Measurements from ENCODE around the gene RAD51B. TPM values are rescaled to one million over a fixed set of nuclear protein-coding genes. Genes with fewer than 3 reads are reported as not detected.

RAD51B gene
- total and polyA plus RNA-seq, 2 of the 13 experiments (the other 11 are each of a cell fraction or from before 2014, with no cell fraction given), result 7.0 to 9.5 TPM

DNA sequence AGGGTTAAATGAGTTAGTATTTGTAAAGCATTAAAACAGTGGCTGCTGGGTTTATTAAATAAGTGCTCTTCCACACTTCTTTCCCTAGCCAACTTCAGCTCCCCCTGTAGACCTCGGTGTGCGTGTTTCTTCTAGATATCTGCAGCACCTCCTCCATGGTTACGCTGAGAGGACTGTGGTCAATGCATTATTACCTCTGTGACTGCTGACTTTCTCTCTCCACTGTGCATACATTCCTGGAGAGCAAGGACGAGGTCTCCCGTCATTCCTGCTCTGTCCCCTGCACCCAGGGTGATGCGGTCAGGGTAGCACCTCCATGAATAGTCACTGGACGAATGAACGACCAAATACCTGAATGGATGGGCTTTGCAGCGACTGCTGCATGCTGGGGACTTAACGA lies 928.7 kb downstream of the RAD51B start:
- DNase-seq (ENCODE audit: low spot score) (no peak), FAIRE-seq (no peak), ATAC-seq (peak; percentile 56)
- Histone ChIP-seq H3K4me1 (ENCODE audit: insufficient read depth, low read length) (peaks cover 55% of the 10 kb centered on the region), H3K36me3 (replicated peaks in 1 of 2; ENCODE audit: control insufficient read depth in 1 of 2, insufficient read depth in 2 of 2, low read length in 2 of 2) (no peaks in the 10 kb centered on the region), H3K9me3 (ENCODE audit: low read length) (no peaks in the 10 kb centered on the region), H3K27ac (ENCODE audit: extremely low read length, insufficient read depth, low read length) (no peak overlapping the region), H3K9ac (ENCODE audit: insufficient read depth, low read depth, low read length) (no peak overlapping the region), H3K4me2 (ENCODE audit: low read depth, low read length) (no peak overlapping the region), H2AFZ (ENCODE audit: low read length) (no peak overlapping the region), H3K27me3 (ENCODE audit: control insufficient read depth in 1 of 2, insufficient read depth in 2 of 2, low read length in 2 of 2) (no peaks in the 10 kb centered on the region), H3K4me3 (replicated peaks in 1 of 3; ENCODE audit: insufficient read depth in 1 of 3, low read depth in 2 of 3, low read length in 3 of 3) (no peak overlapping the region), H4K20me1 (ENCODE audit: insufficient read depth, low read length) (no peaks in the 10 kb centered on the region), H3K79me2 (ENCODE audit: insufficient read depth, low read length) (no peaks in the 10 kb centered on the region)
- 73% methylated on average over 10 of the region's 10 CpGs for WGBS (ENCODE audit: low lambda C conversion rate)
- intact Hi-C loops (cut with micrococcal nuclease; ENCODE audit: unreplicated experiment) (no loop called here), in situ Hi-C loops (cut with HindIII; ENCODE audit: extremely low pct_ligation_motif_present, low pct_unique_long_range_greater_than_20kb) (no loop called here)
- BruUV-seq (replicated peaks), result no TSS peak
- ChIA-PET CTCF (ENCODE audit: low intra/inter-chr PET ratio, low total read pairs) (no interaction called here), POLR2A (interaction anchor here (2.1 kb wide), 1 partner anchor 44 kb away, joined by 10 read pairs; the partner anchor contains the start of gene ZFP36L1)
- TF ChIP-seq ATF6 (CRISPR knock-in tag; conservative IDR thresholded peaks at IDR 0.05), result no peak
- TF ChIP-seq BCL6 (CRISPR knock-in tag; IDR thresholded peaks at IDR 0.05), result peak; percentile 77

DNA sequence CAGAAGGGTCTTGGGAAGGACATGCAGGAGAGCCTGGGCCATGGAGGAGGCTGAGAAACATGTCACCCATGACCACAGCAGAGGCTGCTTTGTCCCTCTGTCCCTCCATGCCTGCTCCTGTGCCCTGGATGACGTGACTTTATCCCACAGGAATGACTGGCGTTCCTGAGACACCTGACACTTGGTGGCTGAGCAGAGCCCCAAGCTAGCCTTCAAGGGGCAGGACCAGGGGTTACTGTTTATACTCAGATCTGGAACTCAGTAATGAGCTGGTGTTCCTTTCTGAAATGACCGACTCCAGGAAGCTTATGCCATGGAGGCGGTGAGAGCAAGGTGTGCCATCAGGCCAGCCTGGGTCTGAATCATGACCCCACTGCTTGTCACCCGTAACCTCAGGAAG lies 929.1 kb downstream of the RAD51B start:
- Histone ChIP-seq H4K20me1 (ENCODE audit: insufficient read depth, low read length) (no peaks in the 10 kb centered on the region), H3K9ac (ENCODE audit: insufficient read depth, low read depth, low read length) (no peak overlapping the region), H3K27me3 (ENCODE audit: control insufficient read depth in 1 of 2, insufficient read depth in 2 of 2, low read length in 2 of 2) (no peaks in the 10 kb centered on the region), H3K4me3 (replicated peaks in 1 of 3; ENCODE audit: insufficient read depth in 1 of 3, low read depth in 2 of 3, low read length in 3 of 3) (no peak overlapping the region), H3K36me3 (replicated peaks in 1 of 2; ENCODE audit: control insufficient read depth in 1 of 2, insufficient read depth in 2 of 2, low read length in 2 of 2) (no peaks in the 10 kb centered on the region), H3K4me2 (ENCODE audit: low read depth, low read length) (no peak overlapping the region), H3K4me1 (ENCODE audit: insufficient read depth, low read length) (peaks cover 60% of the 10 kb centered on the region), H3K27ac (ENCODE audit: extremely low read length, insufficient read depth, low read length) (no peak overlapping the region), H3K9me3 (ENCODE audit: low read length) (no peaks in the 10 kb centered on the region), H3K79me2 (ENCODE audit: insufficient read depth, low read length) (no peaks in the 10 kb centered on the region), H2AFZ (ENCODE audit: low read length) (no peak overlapping the region)
- in situ Hi-C loops (cut with HindIII; ENCODE audit: extremely low pct_ligation_motif_present, low pct_unique_long_range_greater_than_20kb), result no loop called here
- intact Hi-C loops (cut with micrococcal nuclease; ENCODE audit: unreplicated experiment), result no loop called here
- POLR2A ChIA-PET, result interaction anchor here (2.1 kb wide), 1 partner anchor 44 kb away, joined by 10 read pairs; the partner anchor contains the start of gene ZFP36L1
- 62% methylated on average over 3 of the region's 5 CpGs for WGBS (ENCODE audit: low lambda C conversion rate)
- BruUV-seq (replicated peaks), result no TSS peak
- no peak for FAIRE-seq
- no peak for DNase-seq (ENCODE audit: low spot score)
- ATAC-seq, result no peak; the same call in 2 of the 3 replicates
- CTCF ChIA-PET (ENCODE audit: low intra/inter-chr PET ratio, low total read pairs), result no interaction called here
- TF ChIP-seq CERS6 (CRISPR knock-in tag; IDR thresholded peaks at IDR 0.05) (no peak), NR2F6 (IDR thresholded peaks at IDR 0.05) (no peak), NR2F6 (CRISPR knock-in tag; IDR thresholded peaks at IDR 0.05) (no peak), CENPT (CRISPR knock-in tag; IDR thresholded peaks at IDR 0.05; ENCODE audit: low read depth) (no peak), ZEB1 (IDR thresholded peaks at IDR 0.05; ENCODE audit: insufficient replicate concordance, low read depth) (no peak), KDM1A (CRISPR knock-in tag; IDR thresholded peaks at IDR 0.05) (no peak)
- TF ChIP-seq, protein P1, sequence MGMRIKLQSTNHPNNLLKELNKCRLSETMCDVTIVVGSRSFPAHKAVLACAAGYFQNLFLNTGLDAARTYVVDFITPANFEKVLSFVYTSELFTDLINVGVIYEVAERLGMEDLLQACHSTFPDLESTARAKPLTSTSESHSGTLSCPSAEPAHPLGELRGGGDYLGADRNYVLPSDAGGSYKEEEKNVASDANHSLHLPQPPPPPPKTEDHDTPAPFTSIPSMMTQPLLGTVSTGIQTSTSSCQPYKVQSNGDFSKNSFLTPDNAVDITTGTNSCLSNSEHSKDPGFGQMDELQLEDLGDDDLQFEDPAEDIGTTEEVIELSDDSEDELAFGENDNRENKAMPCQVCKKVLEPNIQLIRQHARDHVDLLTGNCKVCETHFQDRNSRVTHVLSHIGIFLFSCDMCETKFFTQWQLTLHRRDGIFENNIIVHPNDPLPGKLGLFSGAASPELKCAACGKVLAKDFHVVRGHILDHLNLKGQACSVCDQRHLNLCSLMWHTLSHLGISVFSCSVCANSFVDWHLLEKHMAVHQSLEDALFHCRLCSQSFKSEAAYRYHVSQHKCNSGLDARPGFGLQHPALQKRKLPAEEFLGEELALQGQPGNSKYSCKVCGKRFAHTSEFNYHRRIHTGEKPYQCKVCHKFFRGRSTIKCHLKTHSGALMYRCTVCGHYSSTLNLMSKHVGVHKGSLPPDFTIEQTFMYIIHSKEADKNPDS (CRISPR knock-in tag; IDR thresholded peaks at IDR 0.05), result no peak
- TF ChIP-seq, protein P2, sequence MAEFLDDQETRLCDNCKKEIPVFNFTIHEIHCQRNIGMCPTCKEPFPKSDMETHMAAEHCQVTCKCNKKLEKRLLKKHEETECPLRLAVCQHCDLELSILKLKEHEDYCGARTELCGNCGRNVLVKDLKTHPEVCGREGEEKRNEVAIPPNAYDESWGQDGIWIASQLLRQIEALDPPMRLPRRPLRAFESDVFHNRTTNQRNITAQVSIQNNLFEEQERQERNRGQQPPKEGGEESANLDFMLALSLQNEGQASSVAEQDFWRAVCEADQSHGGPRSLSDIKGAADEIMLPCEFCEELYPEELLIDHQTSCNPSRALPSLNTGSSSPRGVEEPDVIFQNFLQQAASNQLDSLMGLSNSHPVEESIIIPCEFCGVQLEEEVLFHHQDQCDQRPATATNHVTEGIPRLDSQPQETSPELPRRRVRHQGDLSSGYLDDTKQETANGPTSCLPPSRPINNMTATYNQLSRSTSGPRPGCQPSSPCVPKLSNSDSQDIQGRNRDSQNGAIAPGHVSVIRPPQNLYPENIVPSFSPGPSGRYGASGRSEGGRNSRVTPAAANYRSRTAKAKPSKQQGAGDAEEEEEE (CRISPR knock-in tag; IDR thresholded peaks at IDR 0.05; ENCODE audit: borderline replicate concordance), result no peak
- TF ChIP-seq, protein P3, sequence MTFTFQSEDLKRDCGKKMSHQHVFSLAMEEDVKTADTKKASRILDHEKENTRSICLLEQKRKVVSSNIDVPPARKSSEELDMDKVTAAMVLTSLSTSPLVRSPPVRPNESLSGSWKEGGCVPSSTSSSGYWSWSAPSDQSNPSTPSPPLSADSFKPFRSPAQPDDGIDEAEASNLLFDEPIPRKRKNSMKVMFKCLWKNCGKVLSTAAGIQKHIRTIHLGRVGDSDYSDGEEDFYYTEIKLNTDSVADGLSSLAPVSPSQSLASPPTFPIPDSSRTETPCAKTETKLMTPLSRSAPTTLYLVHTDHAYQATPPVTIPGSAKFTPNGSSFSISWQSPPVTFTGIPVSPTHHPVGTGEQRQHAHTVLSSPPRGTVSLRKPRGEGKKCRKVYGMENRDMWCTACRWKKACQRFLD (CRISPR knock-in tag; IDR thresholded peaks at IDR 0.05; ENCODE audit: borderline replicate concordance), result no peak

Measured in HepG2 (cell line).